Ammon's horn (tissue), 1 donor: ENCODE results near the gene PFKL.
"Not testable (repeated sequence)": the region's sequence is repeated elsewhere in the genome, so short reads cannot be mapped to it uniquely, and the experiment has no call there.

Source experiments
- DNase-seq: peaks from one replicate; pipeline ENCODE4 v3.0.0-alpha.2; 2016; ENCODE audit warnings: low spot score

The PFKL gene

GRCh38 chr21:44328242-44328895, 28.5 kb downstream of the PFKL start:
- DNase-seq, result no peak

- no peak for DNase-seq
Measured at GRCh38 chr21:44329086-44329889, 29.4 kb downstream of the PFKL start.

- DNase-seq, result no peak
Measured at GRCh38 chr21:44329971-44330681, 30.3 kb downstream of the PFKL start.

GRCh38 chr21:44330698-44331097, 30.8 kb downstream of the PFKL start:
- DNase-seq, result no peak

GRCh38 chr21:44331209-44331608, 31.4 kb downstream of the PFKL start:
- DNase-seq, result no peak

GRCh38 chr21:44331650-44332307, 31.9 kb downstream of the PFKL start:
- no peak for DNase-seq

GRCh38 chr21:44332383-44332782, 32.5 kb downstream of the PFKL start:
- DNase-seq, result no peak

GRCh38 chr21:44332965-44333364, 33.1 kb downstream of the PFKL start:
- DNase-seq, result no peak

- DNase-seq, result no peak
Measured at GRCh38 chr21:44333509-44334328, 33.9 kb downstream of the PFKL start.

- DNase-seq, result no peak
Measured at GRCh38 chr21:44334329-44335030, 34.6 kb downstream of the PFKL start.

GRCh38 chr21:44335266-44336059, 35.6 kb downstream of the PFKL start:
- no peak for DNase-seq

GRCh38 chr21:44337449-44337848, 37.6 kb downstream of the PFKL start:
- DNase-seq, result no peak

GRCh38 chr21:44337941-44338895, 38.4 kb downstream of the PFKL start:
- peak; percentile 83 for DNase-seq

- DNase-seq, result peak; percentile 97
Measured at GRCh38 chr21:44338971-44339910, 39.4 kb downstream of the PFKL start, which contains the start of gene CFAP410. CFAP410 (minus strand) TSS chr21:44339390; CDS start chr21:44339194, 196 bp downstream.

GRCh38 chr21:44341726-44342458, 42.0 kb downstream of the PFKL start:
- DNase-seq, result not testable (repeated sequence)

GRCh38 chr21:44342981-44343380, 43.1 kb downstream of the PFKL start:
- not testable (repeated sequence) for DNase-seq
